Neutrophil (primary cell): ENCODE results near the gene DIS3L2.

ENCODE experiments used
- H3K27ac ChIP-seq: fragments of 200-600 bp; sonication (generic); 2 replicates; pipeline ENCODE4 v1.5.1; 2016; ENCODE audit warnings: mild to moderate bottlenecking, moderate library complexity
- H3K27me3 ChIP-seq: fragments of 200-600 bp; sonication (generic); 2 replicates; pipeline ENCODE4 v1.6.0; 2016; ENCODE audit warnings: mild to moderate bottlenecking
- H3K36me3 ChIP-seq: fragments of 200-600 bp; sonication (generic); 2 replicates; pipeline ENCODE4 v1.5.1; 2017
- H3K4me1 ChIP-seq, 2 experiments: fragments of 200-600 bp in 1 of 2; sonication (generic) in 1 of 2; 1 replicate in 1 of 2; 2 replicates in 1 of 2; pipeline versions ENCODE4 v1.5.1 to v1.6.1; 2013 to 2016; ENCODE audit warnings: low read depth in 1 of 2, low read length in 1 of 2, mild to moderate bottlenecking in 1 of 2, moderate library complexity in 1 of 2; ENCODE audit not compliant: control insufficient read depth in 1 of 2, insufficient read depth in 1 of 2
- H3K4me3 ChIP-seq, 2 experiments: fragments of 200-600 bp in 1 of 2; sonication (generic) in 1 of 2; 1 replicate in 1 of 2; 2 replicates in 1 of 2; pipeline ENCODE4 v1.5.1; 2013 to 2016; ENCODE audit warnings: low read depth in 1 of 2, low read length in 1 of 2, mild to moderate bottlenecking in 1 of 2, moderate library complexity in 1 of 2
- H3K9me3 ChIP-seq: fragments of 200-600 bp; sonication (generic); 2 replicates; pipeline ENCODE4 v1.5.1; 2016
- TF ChIP-seq, protein P1 (sequence below): fragments of 200-600 bp; sonication (generic); IDR thresholded peaks from 2 replicates; pipeline ENCODE4 v1.5.1; 2016; ENCODE audit warnings: antibody characterized with exemption

The DIS3L2 gene, protein sequence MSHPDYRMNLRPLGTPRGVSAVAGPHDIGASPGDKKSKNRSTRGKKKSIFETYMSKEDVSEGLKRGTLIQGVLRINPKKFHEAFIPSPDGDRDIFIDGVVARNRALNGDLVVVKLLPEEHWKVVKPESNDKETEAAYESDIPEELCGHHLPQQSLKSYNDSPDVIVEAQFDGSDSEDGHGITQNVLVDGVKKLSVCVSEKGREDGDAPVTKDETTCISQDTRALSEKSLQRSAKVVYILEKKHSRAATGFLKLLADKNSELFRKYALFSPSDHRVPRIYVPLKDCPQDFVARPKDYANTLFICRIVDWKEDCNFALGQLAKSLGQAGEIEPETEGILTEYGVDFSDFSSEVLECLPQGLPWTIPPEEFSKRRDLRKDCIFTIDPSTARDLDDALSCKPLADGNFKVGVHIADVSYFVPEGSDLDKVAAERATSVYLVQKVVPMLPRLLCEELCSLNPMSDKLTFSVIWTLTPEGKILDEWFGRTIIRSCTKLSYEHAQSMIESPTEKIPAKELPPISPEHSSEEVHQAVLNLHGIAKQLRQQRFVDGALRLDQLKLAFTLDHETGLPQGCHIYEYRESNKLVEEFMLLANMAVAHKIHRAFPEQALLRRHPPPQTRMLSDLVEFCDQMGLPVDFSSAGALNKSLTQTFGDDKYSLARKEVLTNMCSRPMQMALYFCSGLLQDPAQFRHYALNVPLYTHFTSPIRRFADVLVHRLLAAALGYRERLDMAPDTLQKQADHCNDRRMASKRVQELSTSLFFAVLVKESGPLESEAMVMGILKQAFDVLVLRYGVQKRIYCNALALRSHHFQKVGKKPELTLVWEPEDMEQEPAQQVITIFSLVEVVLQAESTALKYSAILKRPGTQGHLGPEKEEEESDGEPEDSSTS

DNA sequence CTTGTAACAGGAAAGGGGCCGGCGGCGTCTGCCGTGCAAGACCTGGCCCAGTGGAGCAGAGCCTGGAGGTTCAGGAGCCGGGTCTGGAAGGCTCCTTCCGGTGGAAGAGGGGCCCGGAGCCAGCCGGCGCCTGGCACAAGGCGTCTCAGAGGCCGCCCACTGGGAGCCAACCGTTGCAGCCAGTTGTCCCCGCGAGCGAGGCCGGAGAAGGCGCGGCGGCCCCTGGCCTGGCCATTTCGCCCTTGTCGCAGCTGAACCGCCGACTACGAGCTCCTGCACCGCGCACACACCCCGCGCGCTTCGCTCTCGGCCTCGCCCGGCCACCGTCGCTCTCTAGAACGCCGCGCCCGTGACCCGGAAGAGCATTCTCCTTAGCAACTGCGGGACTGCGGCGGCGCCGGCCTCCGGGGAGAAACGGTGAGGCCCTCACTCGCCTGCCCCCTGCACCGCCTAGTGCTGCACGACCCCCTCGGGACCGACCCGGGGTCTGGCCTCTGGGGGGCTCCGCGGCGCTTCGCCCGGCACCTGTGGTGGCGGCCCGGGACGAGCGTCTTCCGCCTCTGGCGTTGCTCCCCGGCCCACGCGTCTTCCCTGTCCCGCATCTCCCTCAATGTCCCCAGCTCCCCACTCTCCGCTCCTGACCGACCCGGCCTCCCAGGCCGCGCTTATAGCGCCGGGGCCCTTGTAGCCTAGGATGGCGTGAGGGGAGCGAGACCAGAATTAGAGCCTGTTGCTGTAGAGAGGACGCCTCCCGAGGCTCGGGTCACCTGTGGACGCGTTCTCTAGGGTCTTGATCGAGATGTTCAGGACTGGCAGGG, at the start of gene DIS3L2:
TSS of gene DIS3L2 (plus strand) at position 365 of the 818 bp plus-strand sequence. CDS start 53,215 bp downstream, outside the sequence.
- TF ChIP-seq, protein P1, sequence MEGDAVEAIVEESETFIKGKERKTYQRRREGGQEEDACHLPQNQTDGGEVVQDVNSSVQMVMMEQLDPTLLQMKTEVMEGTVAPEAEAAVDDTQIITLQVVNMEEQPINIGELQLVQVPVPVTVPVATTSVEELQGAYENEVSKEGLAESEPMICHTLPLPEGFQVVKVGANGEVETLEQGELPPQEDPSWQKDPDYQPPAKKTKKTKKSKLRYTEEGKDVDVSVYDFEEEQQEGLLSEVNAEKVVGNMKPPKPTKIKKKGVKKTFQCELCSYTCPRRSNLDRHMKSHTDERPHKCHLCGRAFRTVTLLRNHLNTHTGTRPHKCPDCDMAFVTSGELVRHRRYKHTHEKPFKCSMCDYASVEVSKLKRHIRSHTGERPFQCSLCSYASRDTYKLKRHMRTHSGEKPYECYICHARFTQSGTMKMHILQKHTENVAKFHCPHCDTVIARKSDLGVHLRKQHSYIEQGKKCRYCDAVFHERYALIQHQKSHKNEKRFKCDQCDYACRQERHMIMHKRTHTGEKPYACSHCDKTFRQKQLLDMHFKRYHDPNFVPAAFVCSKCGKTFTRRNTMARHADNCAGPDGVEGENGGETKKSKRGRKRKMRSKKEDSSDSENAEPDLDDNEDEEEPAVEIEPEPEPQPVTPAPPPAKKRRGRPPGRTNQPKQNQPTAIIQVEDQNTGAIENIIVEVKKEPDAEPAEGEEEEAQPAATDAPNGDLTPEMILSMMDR: no peak
- peaks cover 22% of the 10 kb centered on the region for H3K27me3 ChIP-seq
- H3K36me3 ChIP-seq: no peaks in the 10 kb centered on the region
- H3K4me3 ChIP-seq: peak within 1 kb of the TSS; percentile 76 to 80
- H3K27ac ChIP-seq: peak within 1 kb of the TSS; percentile 39
- peaks cover 5 to 8% of the 10 kb centered on the region in 2 experiments for H3K4me1 ChIP-seq
- H3K9me3 ChIP-seq: no peaks in the 10 kb centered on the region

DNA sequence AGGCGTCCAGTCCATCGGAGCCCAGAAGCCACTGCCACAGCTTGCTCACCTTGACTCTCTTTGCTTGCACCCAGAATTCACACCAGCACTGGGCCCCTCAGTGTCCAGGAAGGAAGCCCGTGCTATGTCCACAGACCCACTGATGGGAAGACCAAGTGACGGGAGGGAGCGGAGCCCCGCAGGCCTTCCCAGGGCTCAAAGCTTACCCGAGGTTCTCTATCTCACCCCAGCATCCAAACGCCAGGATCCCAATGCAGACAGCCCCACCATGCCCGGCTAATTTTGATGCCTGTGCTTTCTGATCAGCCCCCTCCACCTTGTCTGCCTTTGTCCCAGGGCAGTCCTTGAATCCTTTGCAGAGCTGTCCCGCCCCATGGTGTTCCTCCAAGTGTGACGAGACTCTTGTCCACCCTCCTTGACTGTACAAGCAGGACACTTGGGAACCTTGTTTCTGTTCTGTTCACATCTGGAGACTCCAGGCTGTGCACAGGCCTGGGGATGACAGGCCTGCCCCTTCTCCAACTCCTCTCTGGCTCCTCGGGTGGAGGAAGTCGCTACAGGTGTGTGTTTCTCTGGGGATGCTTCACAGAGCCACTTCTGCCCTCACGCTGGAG, 47.3 kb upstream of the DIS3L2 start:
- H3K4me1 ChIP-seq: no peaks in the 10 kb centered on the region
- TF ChIP-seq, protein P1: no peak

DNA sequence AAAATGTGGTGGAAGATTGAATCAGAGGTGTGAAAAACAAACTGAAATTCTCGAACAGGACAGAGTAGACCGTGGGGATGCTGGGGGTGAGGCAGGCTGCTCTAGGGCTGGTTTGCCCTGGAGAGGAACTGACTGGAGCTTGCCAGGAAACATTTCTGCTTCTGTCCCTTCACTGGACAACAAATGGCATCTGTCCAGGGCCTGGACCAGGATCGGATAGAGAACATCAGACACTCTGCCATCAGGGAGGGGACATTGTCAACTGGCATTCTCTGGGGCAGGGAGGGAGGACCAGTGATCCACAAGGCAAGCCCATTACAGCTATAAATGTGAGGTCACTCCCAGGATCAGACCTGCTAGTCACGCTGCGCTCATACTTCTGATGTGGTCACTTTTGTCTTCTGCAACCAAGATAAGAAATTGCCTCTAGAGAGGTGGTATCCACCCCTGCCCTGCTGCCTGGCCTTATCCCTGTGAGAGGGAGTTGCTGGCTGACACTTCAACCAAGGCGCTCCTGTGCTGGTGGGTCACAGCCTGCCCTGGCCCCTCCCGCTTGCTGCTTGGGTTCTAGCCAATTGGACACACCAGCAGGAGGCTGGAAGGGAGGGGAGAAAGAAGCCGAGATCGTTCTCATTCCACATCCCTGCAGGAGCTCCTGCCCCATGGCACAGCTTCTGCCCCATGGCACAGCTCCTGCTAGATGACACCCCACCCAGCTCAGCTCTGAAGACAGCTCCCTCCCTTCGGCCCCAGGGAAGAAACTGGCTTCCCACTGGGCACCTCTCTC, 44.0 kb upstream of the DIS3L2 start:
- Histone ChIP-seq H3K27me3 (peaks cover 23% of the 10 kb centered on the region), H3K4me1 (no peaks in the 10 kb centered on the region)
- TF ChIP-seq, protein P1: no peak

More for the DNA sequence above, 47.3 kb upstream of the DIS3L2 start:
- Histone ChIP-seq H3K4me3 (no peak overlapping the region), H3K27me3 (peaks cover 18% of the 10 kb centered on the region), H3K27ac (no peak overlapping the region), H3K9me3 (no peaks in the 10 kb centered on the region), H3K36me3 (no peaks in the 10 kb centered on the region)

DNA sequence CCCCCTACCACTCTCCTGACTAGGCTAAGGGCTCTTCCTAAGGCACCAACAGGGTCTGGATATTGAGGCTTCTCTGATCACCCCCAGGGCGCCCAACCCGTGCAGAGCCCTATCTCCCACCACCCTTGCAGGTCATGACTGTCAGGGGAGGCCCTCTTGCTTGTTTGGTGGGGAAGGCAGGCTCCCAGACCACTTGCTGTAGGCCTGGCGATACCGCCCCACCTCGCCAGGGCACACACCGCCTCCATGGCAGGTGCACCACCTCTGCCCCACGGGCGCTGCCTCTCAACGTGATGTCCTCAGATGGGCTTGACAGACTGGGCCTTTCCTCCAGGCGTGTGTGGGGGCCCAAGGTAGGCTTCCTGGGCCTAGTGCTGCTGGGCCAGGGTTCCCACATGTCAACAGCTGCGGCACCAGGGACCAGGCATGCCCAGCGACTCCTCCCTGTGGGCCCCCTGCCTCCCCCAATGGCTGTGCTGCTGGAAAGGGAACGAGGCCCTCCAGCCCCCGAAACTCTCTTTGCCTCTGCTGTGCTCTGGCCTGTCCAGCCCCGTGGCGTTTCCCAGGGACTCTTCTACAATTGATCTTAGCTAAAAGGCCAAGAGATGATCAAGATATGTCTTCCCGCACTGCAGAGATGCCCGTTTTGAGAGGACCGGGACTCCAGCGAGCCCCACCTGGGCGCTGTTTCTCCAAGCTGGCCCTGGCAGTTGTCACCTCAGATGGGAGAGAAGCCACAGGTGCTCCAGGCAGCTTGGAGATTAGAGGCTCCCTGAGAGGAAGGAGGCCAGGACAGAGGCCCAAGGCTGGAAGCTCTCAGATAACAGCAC, 42.8 kb upstream of the DIS3L2 start:
- H3K4me3 ChIP-seq: no peak overlapping the region
- peaks cover 36% of the 10 kb centered on the region for H3K27me3 ChIP-seq
- no peaks in the 10 kb centered on the region for H3K36me3 ChIP-seq
- no peak overlapping the region for H3K27ac ChIP-seq
- H3K4me1 ChIP-seq: no peaks in the 10 kb centered on the region
- H3K9me3 ChIP-seq: no peaks in the 10 kb centered on the region
- TF ChIP-seq, protein P1: no peak

More for the DNA sequence above, 44.0 kb upstream of the DIS3L2 start:
- Histone ChIP-seq H3K4me3 (no peak overlapping the region), H3K27ac (no peak overlapping the region), H3K36me3 (no peaks in the 10 kb centered on the region), H3K9me3 (no peaks in the 10 kb centered on the region)
